ENCODE measurements around the gene GNAQ.

The GNAQ gene

GRCh38 chr9:77834898-77835488 lies 196.6 kb downstream of the GNAQ start:
- POLR2A ChIA-PET = no interaction called here
- no peak for DNase-seq (ENCODE audit: extremely low spot score)
- CTCF ChIA-PET = no interaction called here
- no peak for TF ChIP-seq CTCF (IDR thresholded peaks at IDR 0.05; ENCODE audit: control extremely low read depth, extremely low read depth, low read depth, missing control alignments)

GRCh38 chr9:77833561-77834429 lies 197.8 kb downstream of the GNAQ start:
- no peak for TF ChIP-seq CTCF (IDR thresholded peaks at IDR 0.05; ENCODE audit: control extremely low read depth, extremely low read depth, low read depth, missing control alignments)
- ChIA-PET CTCF (no interaction called here), POLR2A (no interaction called here)
- no peak for DNase-seq (ENCODE audit: extremely low spot score)

DNA sequence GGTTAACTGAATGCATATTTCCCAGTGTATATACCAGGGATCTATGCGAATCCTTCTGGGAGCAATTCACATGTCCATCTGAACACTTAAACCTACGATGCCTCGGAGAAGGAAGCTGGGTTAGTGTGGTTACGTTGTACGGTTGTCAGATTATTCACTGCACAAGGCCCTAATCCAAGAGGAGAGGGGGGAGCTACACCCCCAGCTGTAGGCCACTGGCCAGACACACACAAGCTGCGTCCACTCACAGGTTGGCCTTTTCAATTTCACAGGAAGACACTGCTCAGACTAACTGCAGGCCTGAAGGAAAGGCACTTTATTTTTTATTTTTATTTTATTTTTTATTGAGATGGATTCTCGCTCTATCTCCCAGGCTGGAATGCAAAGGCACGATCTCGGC lies 199.0 kb downstream of the GNAQ start:
- TF ChIP-seq CTCF (IDR thresholded peaks at IDR 0.05; ENCODE audit: control extremely low read depth, extremely low read depth, low read depth, missing control alignments) = no peak
- no peak for DNase-seq (ENCODE audit: extremely low spot score)
- ChIA-PET POLR2A (no interaction called here), CTCF (interaction anchor here (2.2 kb wide), 1 partner anchor 9 kb away, joined by 5 read pairs; no protein-coding TSS in a partner anchor)

DNA sequence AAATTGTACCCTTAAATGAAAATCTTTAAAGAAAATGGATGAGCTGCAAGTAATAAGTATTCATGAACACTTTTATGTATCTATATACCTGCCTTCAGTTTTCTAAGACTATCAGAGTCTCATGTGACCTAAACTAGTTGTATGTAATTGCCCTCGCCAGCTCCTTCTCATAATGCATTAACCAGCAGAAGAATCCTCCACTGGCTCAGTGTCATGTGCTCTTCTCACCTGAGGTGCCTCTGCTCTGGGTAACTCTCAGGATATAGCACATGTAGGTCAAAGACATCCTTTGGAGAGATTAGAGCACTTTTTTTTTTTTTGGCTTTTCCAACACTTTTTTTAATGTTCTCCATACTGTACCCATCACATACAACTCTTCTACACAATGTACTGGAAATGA lies 199.8 kb downstream of the GNAQ start:
- POLR2A ChIA-PET = no interaction called here
- no peak for DNase-seq (ENCODE audit: extremely low spot score)
- CTCF ChIA-PET = interaction anchor here (2.2 kb wide), 1 partner anchor 10 kb away, joined by 5 read pairs; no protein-coding TSS in a partner anchor
- TF ChIP-seq CTCF (IDR thresholded peaks at IDR 0.05; ENCODE audit: control extremely low read depth, extremely low read depth, low read depth, missing control alignments) = no peak

- CTCF ChIA-PET = interaction anchor here (2.2 kb wide), 1 partner anchor 11 kb away, joined by 5 read pairs; no protein-coding TSS in a partner anchor
- POLR2A ChIA-PET = no interaction called here
- DNase-seq (ENCODE audit: extremely low spot score) = no peak
These were observed 200.9 kb downstream of the GNAQ start for GRCh38 chr9:77830618-77831285.

More at GRCh38 chr9:77830618-77831285, 200.9 kb downstream of the GNAQ start:
- no peak for TF ChIP-seq CTCF (IDR thresholded peaks at IDR 0.05; ENCODE audit: control extremely low read depth, extremely low read depth, low read depth, missing control alignments)

Data from GM10248 (cell line).